GM23338 (cell line): ENCODE results near the gene TMEM37.
A peak's percentile ranks its signal among the peaks of the same experiment; 100 is the strongest.

Experiments used
- CREB1 ChIP-seq: fragments of 250-450 bp; sonication (Bioruptor Pico); IDR thresholded peaks from 2 replicates; pipeline ENCODE4 v1.5.0; 2020; ENCODE audit warnings: low read depth, mild to moderate bottlenecking, moderate library complexity
- CTCF ChIP-seq, 2 experiments: fragments of 200-600 bp in 1 of 2; sonication (generic) in 1 of 2; conservative IDR thresholded peaks; 2 replicates each; pipeline versions ENCODE4 v1.5.1 to v1.6.1; 2016 to 2017; ENCODE audit warnings: antibody characterized with exemption in 2 of 2, low read depth in 2 of 2, mild to moderate bottlenecking in 2 of 2, moderate library complexity in 1 of 2
- ETS1 ChIP-seq: IDR thresholded peaks from 2 replicates; pipeline ENCODE4 v1.6.1; 2016; ENCODE audit warnings: antibody characterized with exemption
- EZH2 ChIP-seq: fragments of 200-600 bp; sonication (generic); IDR thresholded peaks from one replicate; pipeline ENCODE4 v1.8.0; 2017; ENCODE audit warnings: antibody characterized with exemption, mild to moderate bottlenecking, low read depth; ENCODE audit not compliant: unreplicated experiment
- EZH2phosphoT487 ChIP-seq: fragments of 200-600 bp; sonication (generic); IDR thresholded peaks from one replicate; pipeline ENCODE4 v1.8.1; 2018; ENCODE audit warnings: antibody characterized with exemption; ENCODE audit not compliant: unreplicated experiment
- JUNB ChIP-seq: IDR thresholded peaks from one replicate; pipeline ENCODE4 v1.6.1; 2016; ENCODE audit warnings: antibody characterized with exemption; ENCODE audit not compliant: unreplicated experiment
- POLR2AphosphoS5 ChIP-seq: IDR thresholded peaks from 2 replicates; pipeline ENCODE4 v1.6.1; 2016; ENCODE audit warnings: antibody characterized with exemption, low read depth
- STAT1 ChIP-seq: IDR thresholded peaks from one replicate; pipeline ENCODE4 v1.6.1; 2016; ENCODE audit warnings: antibody characterized with exemption; ENCODE audit not compliant: unreplicated experiment
- ZNF114 ChIP-seq: fragments of 250-450 bp; sonication (Bioruptor Pico); IDR thresholded peaks from 2 replicates; pipeline ENCODE4 v1.5.0; 2020; ENCODE audit warnings: mild to moderate bottlenecking, moderate library complexity
- TF ChIP-seq, protein P1 (sequence below): IDR thresholded peaks from one replicate; pipeline ENCODE4 v1.6.1; 2018; ENCODE audit warnings: antibody characterized with exemption; ENCODE audit not compliant: unreplicated experiment

- no peak for TF ChIP-seq JUNB
- peak in 1 of 2 experiments; percentile 18; a peak in 1 of 4 replicates for TF ChIP-seq CTCF (conservative IDR thresholded peaks at IDR 0.05; ENCODE audit: low read depth in 2 of 2)
- TF ChIP-seq, protein P1, sequence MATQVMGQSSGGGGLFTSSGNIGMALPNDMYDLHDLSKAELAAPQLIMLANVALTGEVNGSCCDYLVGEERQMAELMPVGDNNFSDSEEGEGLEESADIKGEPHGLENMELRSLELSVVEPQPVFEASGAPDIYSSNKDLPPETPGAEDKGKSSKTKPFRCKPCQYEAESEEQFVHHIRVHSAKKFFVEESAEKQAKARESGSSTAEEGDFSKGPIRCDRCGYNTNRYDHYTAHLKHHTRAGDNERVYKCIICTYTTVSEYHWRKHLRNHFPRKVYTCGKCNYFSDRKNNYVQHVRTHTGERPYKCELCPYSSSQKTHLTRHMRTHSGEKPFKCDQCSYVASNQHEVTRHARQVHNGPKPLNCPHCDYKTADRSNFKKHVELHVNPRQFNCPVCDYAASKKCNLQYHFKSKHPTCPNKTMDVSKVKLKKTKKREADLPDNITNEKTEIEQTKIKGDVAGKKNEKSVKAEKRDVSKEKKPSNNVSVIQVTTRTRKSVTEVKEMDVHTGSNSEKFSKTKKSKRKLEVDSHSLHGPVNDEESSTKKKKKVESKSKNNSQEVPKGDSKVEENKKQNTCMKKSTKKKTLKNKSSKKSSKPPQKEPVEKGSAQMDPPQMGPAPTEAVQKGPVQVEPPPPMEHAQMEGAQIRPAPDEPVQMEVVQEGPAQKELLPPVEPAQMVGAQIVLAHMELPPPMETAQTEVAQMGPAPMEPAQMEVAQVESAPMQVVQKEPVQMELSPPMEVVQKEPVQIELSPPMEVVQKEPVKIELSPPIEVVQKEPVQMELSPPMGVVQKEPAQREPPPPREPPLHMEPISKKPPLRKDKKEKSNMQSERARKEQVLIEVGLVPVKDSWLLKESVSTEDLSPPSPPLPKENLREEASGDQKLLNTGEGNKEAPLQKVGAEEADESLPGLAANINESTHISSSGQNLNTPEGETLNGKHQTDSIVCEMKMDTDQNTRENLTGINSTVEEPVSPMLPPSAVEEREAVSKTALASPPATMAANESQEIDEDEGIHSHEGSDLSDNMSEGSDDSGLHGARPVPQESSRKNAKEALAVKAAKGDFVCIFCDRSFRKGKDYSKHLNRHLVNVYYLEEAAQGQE: no peak
- TF ChIP-seq EZH2phosphoT487: no peak
- TF ChIP-seq EZH2: no peak
- no peak for TF ChIP-seq POLR2AphosphoS5
- no peak for TF ChIP-seq STAT1
- no peak for TF ChIP-seq CREB1 (CRISPR knock-in tag)
- no peak for TF ChIP-seq ZNF114 (CRISPR knock-in tag)
- no peak for TF ChIP-seq ETS1
Observed at GRCh38 chr2:119481501-119482455, 50.1 kb downstream of the TMEM37 start.
